Peyer's patch (tissue), 4 donors: ENCODE results near the gene SLC49A3.

Experiments
- POLR2A ChIP-seq, 2 donors: fragments of 450-650 bp; IDR thresholded peaks; one replicate each; pipeline ENCODE4 v1.5.1; 2017; ENCODE audit warnings: antibody characterized with exemption in 2 of 2, mild to moderate bottlenecking in 2 of 2, moderate library complexity in 2 of 2
- TF ChIP-seq, protein P1 (sequence below), 6 experiments: fragments of 450-650 bp in 4 of 6; fragments of 200-600 bp in 2 of 6; sonication (generic) in 1 of 6; IDR thresholded peaks; one replicate each; pipeline ENCODE4 v1.5.1; 2017 to 2019; ENCODE audit warnings: antibody characterized with exemption in 6 of 6, mild to moderate bottlenecking in 3 of 6, moderate library complexity in 1 of 6

DNA sequence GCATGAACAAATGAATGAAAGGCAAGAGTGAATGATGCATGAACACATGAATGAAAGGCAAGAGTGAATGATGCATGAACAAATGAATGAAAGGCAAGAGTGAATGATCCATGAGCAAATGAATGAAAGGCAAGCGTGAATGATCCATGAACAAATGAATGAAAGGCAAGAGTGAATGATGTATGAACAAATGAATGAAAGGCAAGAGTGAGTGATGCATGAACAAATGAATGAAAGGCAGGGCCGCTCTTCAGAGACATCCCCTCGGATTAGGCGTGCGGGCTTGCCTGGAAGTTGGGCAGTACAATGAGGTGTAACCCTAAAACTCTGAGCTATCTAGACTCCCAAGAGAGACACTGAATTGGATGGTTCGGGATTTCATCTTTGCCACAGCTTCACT, 20.4 kb upstream of the SLC49A3 start:
- no peak for TF ChIP-seq POLR2A (IDR thresholded peaks at IDR 0.05)
- TF ChIP-seq, protein P1, sequence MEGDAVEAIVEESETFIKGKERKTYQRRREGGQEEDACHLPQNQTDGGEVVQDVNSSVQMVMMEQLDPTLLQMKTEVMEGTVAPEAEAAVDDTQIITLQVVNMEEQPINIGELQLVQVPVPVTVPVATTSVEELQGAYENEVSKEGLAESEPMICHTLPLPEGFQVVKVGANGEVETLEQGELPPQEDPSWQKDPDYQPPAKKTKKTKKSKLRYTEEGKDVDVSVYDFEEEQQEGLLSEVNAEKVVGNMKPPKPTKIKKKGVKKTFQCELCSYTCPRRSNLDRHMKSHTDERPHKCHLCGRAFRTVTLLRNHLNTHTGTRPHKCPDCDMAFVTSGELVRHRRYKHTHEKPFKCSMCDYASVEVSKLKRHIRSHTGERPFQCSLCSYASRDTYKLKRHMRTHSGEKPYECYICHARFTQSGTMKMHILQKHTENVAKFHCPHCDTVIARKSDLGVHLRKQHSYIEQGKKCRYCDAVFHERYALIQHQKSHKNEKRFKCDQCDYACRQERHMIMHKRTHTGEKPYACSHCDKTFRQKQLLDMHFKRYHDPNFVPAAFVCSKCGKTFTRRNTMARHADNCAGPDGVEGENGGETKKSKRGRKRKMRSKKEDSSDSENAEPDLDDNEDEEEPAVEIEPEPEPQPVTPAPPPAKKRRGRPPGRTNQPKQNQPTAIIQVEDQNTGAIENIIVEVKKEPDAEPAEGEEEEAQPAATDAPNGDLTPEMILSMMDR (IDR thresholded peaks at IDR 0.05): no peak
